Right kidney (tissue), 9 donors: ENCODE data around the gene SRD5A3.

Experiments
- DNase-seq: peaks from one replicate; pipeline ENCODE4 v3.0.0-alpha.2; 2016
- long read RNA-seq, 8 donors: transcript quantifications; one replicate each; lab custom pipeline, GENCODE V29; 2026

Gene SRD5A3
- long read RNA-seq, donor 1, full-length matches to known transcripts = 22 of 29 reads
- long read RNA-seq, donor 1, partial matches to known transcripts = 7 of 29 reads
- long read RNA-seq, donor 1, other reads (novel, unspliced or antisense) = 0 of 29 reads
- long read RNA-seq, donor 2, full-length matches to known transcripts = 5 of 5 reads
- long read RNA-seq, donor 2, partial matches to known transcripts = 0 of 5 reads
- long read RNA-seq, donor 2, other reads (novel, unspliced or antisense) = 0 of 5 reads
- long read RNA-seq, donor 3, full-length matches to known transcripts = 2 of 2 reads
- long read RNA-seq, donor 3, partial matches to known transcripts = 0 of 2 reads
- long read RNA-seq, donor 3, other reads (novel, unspliced or antisense) = 0 of 2 reads
- long read RNA-seq, donor 4, full-length matches to known transcripts = 7 of 12 reads
- long read RNA-seq, donor 4, partial matches to known transcripts = 5 of 12 reads
- long read RNA-seq, donor 4, other reads (novel, unspliced or antisense) = 0 of 12 reads
- long read RNA-seq, donor 5, full-length matches to known transcripts = 12 of 20 reads
- long read RNA-seq, donor 5, partial matches to known transcripts = 8 of 20 reads
- long read RNA-seq, donor 5, other reads (novel, unspliced or antisense) = 0 of 20 reads
- long read RNA-seq, donor 6, full-length matches to known transcripts = 7 of 7 reads
- long read RNA-seq, donor 6, partial matches to known transcripts = 0 of 7 reads
- long read RNA-seq, donor 6, other reads (novel, unspliced or antisense) = 0 of 7 reads
- long read RNA-seq, donor 7, full-length matches to known transcripts = 11 of 11 reads
- long read RNA-seq, donor 7, partial matches to known transcripts = 0 of 11 reads
- long read RNA-seq, donor 7, other reads (novel, unspliced or antisense) = 0 of 11 reads
- long read RNA-seq, donor 8, full-length matches to known transcripts = 8 of 13 reads
- long read RNA-seq, donor 8, partial matches to known transcripts = 5 of 13 reads
- long read RNA-seq, donor 8, other reads (novel, unspliced or antisense) = 0 of 13 reads

- peak; percentile 98 for DNase-seq
These were observed at the start of gene SRD5A3 for GRCh38 chr4:55345980-55346850. Gene SRD5A3 (plus strand): TSS chr4:55346242. CDS start chr4:55346337, 95 bp downstream.

DNA sequence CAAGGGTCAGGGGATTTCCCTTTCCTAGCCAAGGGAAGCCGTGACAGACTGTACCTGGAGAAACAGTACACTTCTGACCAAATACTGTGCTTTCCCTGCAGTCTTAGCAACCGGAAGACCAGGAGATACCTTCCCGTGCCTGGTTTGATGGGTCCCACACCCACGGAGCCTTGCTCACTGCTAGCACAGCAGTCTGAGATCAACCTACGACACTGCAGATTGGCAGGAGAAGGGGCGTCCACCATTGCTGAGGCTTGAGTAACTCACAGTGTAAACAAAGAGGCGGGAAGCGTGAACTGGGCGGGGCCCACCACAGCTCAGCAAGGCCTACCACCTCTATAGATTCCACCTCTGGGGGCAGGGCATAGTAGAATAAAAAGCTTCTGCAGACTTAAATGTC, 48.7 kb upstream of the SRD5A3 start:
- no peak for DNase-seq

DNA sequence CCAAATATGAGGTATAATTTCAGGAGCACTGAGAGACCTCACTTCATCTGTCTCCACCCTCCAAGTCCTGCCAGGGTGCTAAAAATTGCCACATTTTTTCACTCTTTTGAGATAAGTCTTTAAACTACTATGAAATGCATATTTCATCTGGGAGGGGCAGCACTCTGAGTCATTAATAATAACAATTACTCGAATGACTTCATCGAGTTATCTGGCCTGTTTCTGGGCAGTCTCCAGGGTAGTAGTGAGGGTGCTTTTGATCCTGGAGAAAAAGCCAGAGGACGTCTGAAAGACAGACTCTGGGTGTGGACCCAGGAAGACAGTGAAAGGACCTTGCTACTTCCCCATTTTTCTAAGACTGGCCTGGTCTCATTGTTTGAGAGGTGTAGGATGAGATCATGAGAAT, 42.3 kb upstream of the SRD5A3 start:
- DNase-seq = no peak

- DNase-seq = no peak
These were observed 41.7 kb upstream of the SRD5A3 start for GRCh38 chr4:55304303-55304702.

GRCh38 chr4:55308071-55308470, 38.0 kb upstream of the SRD5A3 start:
- DNase-seq = no peak

DNA sequence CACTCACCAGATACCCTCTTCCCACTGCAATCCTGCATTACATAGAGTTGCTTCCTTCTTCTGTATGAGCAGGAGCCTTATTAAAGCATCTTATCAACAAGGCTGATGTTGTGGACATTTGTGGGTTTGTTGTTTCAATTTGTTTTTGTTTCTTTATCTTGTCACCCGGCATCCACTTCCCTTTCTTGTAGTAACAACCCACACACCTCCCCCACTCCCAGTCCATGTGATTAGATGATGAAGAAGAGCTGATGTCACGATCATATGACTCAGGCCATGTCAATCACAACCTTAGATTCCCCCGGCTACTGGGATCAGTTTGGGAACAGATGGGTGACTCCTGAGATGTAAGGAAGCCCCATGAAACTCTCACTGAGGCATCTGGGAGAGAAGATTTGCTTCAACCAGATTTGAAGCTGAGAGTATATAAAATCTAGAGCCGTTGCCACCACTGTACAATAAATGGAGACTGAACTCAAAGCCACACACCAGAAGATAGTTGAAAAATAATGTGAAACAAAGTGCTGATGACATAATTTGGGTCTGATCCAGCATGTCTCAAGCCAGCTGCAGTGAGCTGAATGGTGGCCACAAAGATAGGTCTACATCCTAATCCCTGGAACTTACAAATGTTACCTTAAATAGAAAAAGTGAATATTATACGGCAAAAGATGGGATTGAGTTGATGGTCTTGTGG, 34.1 kb upstream of the SRD5A3 start:
- DNase-seq = no peak

- DNase-seq = no peak
These were observed 33.4 kb upstream of the SRD5A3 start for GRCh38 chr4:55312489-55313101.

- no peak for DNase-seq
These were observed 31.8 kb upstream of the SRD5A3 start for GRCh38 chr4:55314141-55314820.

DNA sequence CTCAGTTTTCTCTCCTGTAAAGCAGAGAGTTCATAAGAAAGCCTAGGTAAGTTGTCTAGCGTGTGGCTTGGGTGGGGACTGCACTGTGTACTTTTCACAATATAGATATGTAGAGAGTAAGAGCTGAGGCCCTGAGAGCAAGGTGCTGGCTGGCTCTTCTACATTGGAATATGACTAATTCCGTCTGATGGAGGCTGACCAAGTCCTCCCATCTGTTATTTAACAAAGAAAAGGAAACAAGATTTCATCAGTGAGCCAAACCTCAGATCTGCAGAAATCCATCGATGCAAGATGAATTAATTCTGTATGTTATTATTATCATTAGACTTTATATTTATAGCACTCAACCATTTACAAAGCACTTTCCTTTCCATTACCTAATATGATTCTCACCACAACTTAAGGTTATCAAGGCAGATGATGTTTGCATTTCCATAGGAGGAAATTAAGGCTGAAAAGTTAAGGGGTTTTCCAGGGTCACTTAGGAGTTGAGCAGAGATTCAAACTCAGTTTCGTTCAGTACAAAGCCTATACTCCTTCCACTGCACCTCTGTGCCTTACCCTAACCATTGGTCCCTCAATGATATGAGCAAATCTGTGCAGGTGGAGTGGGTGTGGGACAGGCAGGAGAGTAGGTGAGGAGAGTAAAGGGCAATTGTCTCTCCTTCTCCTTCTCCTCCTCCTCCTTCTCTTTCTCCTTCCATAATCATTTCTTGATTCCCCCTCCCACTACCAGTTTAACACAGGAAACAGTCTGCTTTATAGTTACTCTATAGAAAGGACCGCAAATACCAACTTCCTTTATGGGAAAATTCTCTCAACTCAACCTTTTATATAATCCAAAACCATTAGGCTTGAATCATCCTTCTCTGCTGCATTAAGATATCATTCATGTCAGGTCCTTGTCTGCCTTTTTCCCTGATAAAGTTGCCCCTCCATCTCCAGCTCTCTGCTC, 27.6 kb upstream of the SRD5A3 start:
- no peak for DNase-seq

DNA sequence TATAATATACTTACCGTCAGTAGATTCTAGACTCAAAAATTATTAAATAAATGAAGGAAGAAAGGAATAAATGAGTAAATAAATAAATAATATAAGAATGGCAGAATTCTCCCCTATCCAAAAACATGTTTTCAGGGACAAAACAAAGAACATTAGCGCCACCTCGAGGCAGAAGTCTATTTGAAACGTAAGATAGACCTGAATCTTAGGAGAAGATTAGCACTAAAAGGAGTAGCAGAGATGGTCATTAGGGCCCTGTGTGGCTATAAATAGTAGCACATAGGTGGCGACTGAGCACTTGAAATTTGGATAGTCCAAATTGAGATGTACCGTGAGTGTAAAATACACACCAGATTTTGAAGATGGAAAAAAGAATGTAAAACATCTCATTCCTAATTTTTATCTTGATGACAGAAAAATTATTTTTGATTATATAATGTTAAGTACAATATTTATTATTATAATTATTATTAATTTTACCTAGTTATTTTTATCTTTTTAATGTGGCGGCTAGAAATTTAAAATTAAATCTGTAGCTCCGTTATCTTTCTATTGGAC, 24.3 kb upstream of the SRD5A3 start:
- peak; percentile 12 for DNase-seq

- DNase-seq = no peak
These were observed 22.7 kb upstream of the SRD5A3 start for GRCh38 chr4:55323375-55323774.

GRCh38 chr4:55326629-55327028, 19.4 kb upstream of the SRD5A3 start:
- DNase-seq = no peak

DNA sequence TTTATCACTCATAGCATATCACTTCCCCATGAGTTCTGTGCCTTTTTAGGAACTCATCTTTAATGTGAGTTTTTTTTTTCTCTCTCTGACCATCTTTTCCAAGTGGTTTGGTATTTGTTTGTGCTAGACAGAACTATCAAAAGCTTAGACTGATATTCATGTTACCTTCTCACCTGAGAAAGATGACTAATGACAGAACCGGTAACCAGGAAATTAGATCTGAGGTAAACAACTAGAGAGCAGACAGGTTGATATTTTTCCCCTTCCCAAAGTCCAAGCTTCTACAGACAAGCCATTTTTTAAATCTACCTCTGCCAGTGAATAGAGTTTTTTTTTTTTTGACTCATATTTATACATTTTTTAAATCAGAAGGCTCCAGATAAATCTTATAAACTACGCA, 17.0 kb upstream of the SRD5A3 start:
- DNase-seq = no peak

GRCh38 chr4:55330241-55330640, 15.8 kb upstream of the SRD5A3 start:
- DNase-seq = no peak

DNA sequence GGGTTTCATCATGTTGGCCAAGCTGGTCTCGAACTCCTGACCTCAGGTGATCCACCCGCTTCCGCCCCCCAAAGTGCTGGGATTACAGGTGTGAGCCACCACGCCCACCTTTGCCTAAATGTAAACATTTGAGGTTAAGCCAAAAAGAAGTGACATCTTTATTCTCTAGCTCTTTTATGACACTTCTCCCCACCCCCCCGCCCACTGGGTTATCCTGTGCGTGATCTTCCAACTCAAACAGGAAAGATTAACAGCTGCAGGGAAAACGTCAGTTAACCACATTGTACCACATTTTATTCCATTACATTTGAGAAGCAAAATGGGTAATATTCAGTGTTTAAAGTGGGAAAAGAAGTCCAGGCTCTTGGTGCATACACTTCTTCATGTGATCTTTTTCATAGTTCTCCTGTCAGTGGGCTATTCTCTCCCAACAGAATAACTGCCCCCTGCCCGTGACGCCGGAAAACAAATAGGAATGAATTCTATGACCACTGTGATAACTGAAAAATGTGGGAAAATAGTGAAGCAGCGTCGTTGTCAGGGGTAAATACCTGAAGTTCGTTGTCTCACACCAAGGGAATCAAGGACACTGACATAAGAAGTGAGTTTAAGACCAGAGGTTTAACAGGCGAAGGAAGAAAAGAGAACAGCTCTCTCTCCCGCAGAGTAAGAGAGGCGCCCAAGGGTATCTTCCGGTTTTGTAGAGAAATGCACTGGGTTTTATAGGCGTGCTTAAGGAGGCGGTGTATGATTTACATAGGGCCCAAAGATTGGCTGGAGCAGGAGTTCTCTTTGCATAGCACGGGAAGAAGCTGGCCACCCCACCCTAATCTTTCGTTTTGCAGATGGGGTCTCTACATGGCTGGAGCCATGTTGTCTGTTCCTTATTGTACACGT, 9.7 kb upstream of the SRD5A3 start:
- DNase-seq = no peak

- DNase-seq = no peak
These were observed 8.1 kb upstream of the SRD5A3 start for GRCh38 chr4:55337944-55338343.

DNA sequence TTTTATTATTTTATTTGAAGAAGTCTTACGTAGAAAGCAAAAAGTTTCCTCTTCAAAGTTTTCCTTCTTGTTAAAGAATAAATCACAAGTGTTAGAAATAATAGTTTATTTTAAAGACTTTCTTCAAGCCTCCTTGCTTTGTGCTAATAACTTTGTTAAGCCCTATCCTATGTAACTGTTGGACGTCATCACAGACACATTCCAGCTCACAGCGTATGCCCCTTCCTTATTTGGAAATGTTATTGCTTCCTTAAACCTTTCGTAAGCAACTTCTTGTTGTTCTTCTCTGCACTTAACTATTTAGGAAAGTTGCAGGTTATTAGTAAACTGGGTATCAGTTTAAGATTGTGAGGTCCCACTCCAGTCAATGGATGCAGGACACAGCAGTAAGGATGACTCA, 7.6 kb upstream of the SRD5A3 start:
- DNase-seq = no peak

DNA sequence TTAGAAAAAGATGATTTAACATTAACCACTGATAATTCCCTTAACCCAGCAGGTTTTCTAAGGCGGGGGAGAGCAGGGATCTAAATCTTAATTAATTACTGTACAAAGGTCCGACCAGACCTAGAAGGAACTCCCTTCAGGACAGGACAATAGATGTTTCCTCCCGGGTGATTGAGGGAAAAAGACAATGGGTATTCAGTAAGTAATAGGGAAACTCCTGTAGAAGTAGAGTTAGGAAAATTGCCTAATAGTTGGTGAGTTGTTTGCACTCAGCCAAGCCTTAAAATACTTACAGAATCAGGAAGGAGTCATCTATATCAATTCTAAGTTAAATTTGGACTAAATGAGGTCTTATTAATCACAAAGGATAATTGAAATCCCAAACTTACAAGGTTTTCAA, 5.8 kb upstream of the SRD5A3 start:
- DNase-seq = no peak
